ENCODE data around the gene AGAP9. TPM values are rescaled to one million over a fixed set of nuclear protein-coding genes. Genes with fewer than 3 reads are reported as not detected.
A peak's percentile ranks its signal among the peaks of the same experiment; 100 is the strongest.
"Not testable (repeated sequence)": the region's sequence is repeated elsewhere in the genome, so short reads cannot be mapped to it uniquely, and the experiment has no call there.

Gene AGAP9
- polyA plus RNA-seq, 4 donors = 4.4 to 15.0 (median 7.7) TPM

DNA sequence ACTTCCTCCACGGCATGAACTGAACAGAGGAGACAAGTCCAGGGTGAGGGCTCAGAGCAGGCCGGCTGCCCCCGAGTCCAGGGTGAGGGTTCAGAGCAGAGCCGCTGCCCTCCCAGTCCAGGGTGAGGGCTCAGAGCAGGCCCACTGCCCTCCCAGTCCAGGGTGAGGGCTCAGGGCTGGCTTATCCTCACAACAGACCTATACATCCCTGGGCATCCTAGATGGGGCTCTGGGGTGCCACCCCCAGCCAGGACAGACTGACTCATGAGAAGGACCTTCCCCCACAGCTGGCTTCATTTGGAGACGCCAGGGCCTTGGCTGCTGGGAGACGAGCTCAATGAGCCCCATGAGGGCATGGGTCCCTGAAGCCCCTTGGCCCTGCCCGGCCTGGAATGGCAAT lies 33.8 kb downstream of the AGAP9 start:
- DNase-seq (ENCODE audit: low read depth in 4 of 4, low spot score in 3 of 4) = not testable (repeated sequence)

DNA sequence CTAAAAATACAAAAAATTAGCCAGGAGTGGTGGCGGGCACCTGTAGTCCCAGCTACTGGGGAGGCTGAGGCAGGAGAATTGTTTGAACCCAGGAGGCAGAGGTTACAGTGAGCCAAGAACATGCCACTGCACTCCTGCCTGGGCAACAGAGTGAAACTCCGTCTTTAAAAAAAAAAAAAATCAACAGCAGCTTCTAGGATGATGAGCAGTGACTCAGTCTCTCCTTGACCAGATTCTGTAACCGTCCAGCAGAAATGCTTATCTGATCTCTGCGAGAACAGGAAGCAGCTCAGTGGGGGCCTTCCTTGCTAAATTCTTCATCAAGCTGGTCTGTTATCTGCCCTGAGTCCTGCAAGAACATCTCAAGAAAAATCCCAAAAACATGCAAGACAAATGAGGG lies 37.5 kb downstream of the AGAP9 start:
- not testable (repeated sequence) for DNase-seq (ENCODE audit: low read depth in 4 of 4, low spot score in 3 of 4)

- not testable (repeated sequence) for DNase-seq (ENCODE audit: low read depth in 4 of 4, low spot score in 3 of 4)
Measured at GRCh38 chr10:47484786-47485185, 38.7 kb downstream of the AGAP9 start.

GRCh38 chr10:47483923-47484322 lies 39.5 kb downstream of the AGAP9 start, which contains the start of gene ANXA8:
ANXA8 (minus strand) TSS chr10:47484115; CDS start chr10:47483933, 182 bp downstream.
- DNase-seq (ENCODE audit: low read depth in 4 of 4, low spot score in 3 of 4) = not testable (repeated sequence)

GRCh38 chr10:47482367-47482766 lies 41.1 kb downstream of the AGAP9 start:
- not testable (repeated sequence) for DNase-seq (ENCODE audit: low read depth in 4 of 4, low spot score in 3 of 4)

DNA sequence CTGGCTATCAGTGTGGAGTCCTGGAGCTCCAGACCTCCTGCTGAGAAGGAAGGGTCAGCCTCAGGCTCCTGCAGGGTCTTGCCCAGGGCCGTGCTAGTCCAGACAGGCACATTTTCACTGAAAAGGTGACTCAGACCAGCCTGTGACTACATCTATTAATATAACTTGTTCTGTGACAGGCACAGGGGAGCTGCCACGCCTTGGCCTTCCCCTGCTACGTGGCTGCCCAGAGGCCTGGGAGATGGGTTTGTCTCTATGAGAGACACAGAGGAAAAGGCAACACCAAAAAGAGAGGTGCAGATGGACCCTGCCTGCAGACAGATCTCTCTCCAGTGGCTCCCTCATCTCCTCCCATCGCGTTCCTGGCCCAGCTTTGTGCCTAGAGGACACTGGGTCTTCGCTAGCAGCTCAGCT lies 41.7 kb downstream of the AGAP9 start:
- DNase-seq (ENCODE audit: low read depth in 4 of 4, low spot score in 3 of 4) = not testable (repeated sequence)

GRCh38 chr10:47481182-47481766 lies 42.2 kb downstream of the AGAP9 start:
- DNase-seq (ENCODE audit: low read depth in 4 of 4, low spot score in 3 of 4) = not testable (repeated sequence)

- not testable (repeated sequence) for DNase-seq (ENCODE audit: low read depth in 4 of 4, low spot score in 3 of 4)
Measured at GRCh38 chr10:47480133-47480532, 43.3 kb downstream of the AGAP9 start.

DNA sequence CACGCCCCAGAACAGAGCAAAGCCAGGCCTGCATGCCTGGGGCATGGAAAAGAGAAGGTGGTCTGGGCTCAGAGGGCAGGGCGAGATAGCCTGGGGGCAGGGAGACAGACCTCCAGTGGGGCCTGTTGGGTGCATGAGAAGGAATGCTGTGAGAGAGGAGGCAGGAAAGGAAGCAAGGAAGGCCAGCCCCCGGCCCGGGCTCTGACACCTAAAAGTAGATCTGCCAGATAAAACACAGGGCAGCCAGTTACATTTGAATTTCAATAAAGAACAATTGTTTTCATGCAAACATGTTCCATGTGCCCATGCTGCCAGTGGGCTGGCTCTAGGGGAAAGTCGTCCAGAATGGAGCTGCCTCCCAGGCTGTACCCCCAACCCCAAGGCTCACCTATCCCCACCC lies 45.3 kb downstream of the AGAP9 start:
- not testable (repeated sequence) for DNase-seq (ENCODE audit: low read depth in 4 of 4, low spot score in 3 of 4)

GRCh38 chr10:47477078-47477477 lies 46.4 kb downstream of the AGAP9 start:
- not testable (repeated sequence) for DNase-seq (ENCODE audit: low read depth in 4 of 4, low spot score in 3 of 4)

- not testable (repeated sequence) for DNase-seq (ENCODE audit: low read depth in 4 of 4, low spot score in 3 of 4)
Measured at GRCh38 chr10:47475101-47475500, 48.3 kb downstream of the AGAP9 start.

- DNase-seq (ENCODE audit: low read depth in 4 of 4, low spot score in 3 of 4) = not testable (repeated sequence)
Measured at GRCh38 chr10:47473516-47473915, 49.9 kb downstream of the AGAP9 start.

- DNase-seq (ENCODE audit: low read depth in 4 of 4, low spot score in 3 of 4) = not testable (repeated sequence)
Measured at GRCh38 chr10:47472647-47473046, 50.8 kb downstream of the AGAP9 start.

GRCh38 chr10:47472072-47472471 lies 51.4 kb downstream of the AGAP9 start:
- DNase-seq (ENCODE audit: low read depth in 4 of 4, low spot score in 3 of 4) = not testable (repeated sequence)

DNA sequence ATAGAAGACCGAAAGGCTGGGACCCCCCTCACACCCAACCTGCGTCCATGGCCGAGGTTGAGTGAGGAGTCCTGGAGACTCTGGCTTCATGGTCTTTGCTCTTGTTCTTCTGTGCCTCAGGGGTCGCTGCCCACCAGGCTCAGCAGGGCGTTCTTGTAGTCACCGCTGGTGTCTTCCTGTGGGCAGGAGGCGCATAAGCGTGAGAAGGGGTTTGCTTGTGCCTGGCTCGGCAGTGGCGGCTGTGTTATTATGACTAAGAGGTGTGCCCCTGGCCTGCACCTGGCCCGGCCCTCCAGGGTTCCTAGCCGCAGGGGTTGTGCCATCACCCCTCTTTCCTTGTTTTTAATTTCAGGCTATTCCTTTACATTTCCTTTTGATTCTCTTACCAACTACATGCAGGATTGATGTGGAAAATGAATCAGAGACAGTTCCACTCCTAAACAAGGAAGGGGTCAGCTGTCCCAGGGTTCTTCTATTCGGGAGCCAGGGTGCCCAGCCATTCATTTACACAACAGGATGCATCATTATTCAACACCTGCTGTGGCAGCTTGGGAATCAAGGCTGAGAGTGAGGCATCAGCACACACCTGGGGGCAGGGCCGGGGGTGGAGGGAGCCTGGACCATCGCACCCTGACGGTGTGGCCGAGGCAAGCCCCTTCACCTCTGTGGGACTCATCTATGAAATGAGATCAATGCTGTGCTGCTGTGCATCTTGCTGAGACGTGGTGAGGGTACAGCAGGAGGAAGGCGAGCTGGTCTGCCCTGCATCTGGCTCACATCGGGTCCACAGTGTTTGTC lies 54.5 kb downstream of the AGAP9 start:
- DNase-seq (ENCODE audit: low read depth in 4 of 4, low spot score in 3 of 4) = not testable (repeated sequence)

GRCh38 chr10:47467957-47468356 lies 55.5 kb downstream of the AGAP9 start:
- not testable (repeated sequence) for DNase-seq (ENCODE audit: low read depth in 4 of 4, low spot score in 3 of 4)

DNA sequence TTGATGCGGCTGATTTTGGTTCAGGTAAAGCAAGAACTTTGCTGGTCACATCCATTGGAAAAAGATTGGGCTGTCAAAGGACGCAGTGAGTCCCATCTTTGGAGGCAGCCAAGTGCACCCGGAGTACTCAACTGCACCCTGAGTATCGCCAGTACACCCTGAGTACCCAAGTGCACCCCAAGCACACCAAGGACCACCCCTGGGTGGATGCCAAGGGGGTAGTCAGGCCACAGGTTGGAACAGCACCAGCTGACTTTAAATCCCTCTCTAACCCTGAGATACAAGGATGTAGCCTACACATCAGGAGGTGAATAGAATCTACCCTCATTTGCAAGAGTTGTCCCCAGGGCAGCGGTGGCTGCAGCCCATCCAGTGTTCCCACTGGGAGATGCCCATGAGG lies 56.0 kb downstream of the AGAP9 start:
- not testable (repeated sequence) for DNase-seq (ENCODE audit: low read depth in 4 of 4, low spot score in 3 of 4)

- DNase-seq (ENCODE audit: low read depth in 4 of 4, low spot score in 3 of 4) = not testable (repeated sequence)
Measured at GRCh38 chr10:47465216-47465917, 58.1 kb downstream of the AGAP9 start.

DNA sequence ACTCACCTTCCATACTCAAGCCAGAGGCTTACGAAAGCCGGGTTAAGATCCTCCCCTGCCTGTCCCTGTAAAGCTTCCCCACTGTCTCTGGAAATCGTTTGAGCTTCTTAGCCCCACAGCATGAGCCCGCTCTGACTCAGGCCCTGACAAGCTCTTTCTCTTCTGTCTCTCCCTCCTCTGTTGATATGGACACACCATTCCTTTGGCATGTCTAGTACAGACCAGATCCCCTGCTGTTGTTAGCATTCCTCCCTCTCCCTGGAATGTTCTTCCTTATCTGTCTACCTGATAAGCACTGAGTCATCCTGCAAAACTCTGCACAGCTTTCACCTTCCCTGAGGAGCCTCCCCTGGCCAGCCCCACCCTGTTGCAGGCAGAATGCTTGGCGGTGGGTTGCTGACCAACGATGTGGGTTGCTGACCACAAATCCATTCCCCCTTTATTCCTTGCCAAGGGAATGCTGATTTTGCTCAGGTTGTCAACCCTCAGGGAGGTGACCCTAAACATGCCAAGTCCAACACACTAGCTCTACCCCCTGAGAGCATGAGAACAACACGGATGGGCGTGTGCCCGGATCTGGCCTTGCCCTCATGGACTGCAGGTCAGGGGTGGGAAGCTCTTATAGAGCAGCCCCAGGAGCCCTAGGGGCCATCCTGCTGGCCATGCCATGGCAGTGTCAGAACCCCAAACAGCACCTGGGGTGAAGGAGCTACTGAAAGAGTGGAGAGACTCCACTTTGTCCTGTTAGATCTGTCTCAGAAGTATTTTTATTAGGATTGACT lies 60.7 kb downstream of the AGAP9 start:
- DNase-seq (ENCODE audit: low read depth in 4 of 4, low spot score in 3 of 4) = not testable (repeated sequence)

DNA sequence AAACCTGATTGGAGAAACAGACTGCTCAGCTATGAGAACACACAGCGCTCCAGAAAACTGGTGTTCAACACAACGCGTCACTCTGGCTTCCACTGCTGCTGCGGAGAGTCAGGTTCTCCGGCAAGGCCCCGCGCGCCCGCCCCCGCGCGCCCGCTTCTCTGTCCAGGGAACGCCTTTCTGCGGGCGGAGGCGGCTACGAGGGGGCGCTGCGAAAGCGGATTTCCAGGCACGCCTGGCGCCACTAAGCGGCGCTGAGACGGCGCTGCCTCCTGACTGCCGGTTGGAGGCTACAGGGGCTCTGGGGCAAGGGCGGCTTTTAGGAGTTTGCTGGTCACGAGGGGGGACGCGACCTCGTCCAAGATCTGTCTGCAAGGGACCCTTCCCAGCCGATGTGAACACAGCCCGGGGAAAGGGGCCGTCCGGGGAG lies 62.2 kb downstream of the AGAP9 start:
- DNase-seq (ENCODE audit: low read depth in 4 of 4, low spot score in 3 of 4) = peak in 2 of 4 donors; percentile 29 to 33
